Iris pigment epithelial cell (primary cell): ENCODE results near the gene ABCG2.
A peak's percentile ranks its signal among the peaks of the same experiment; 100 is the strongest.

Experiments used
- DNase-seq: peaks from one replicate; pipeline ENCODE4 v3.0.0-alpha.2; 2011; ENCODE audit warnings: low read depth

The ABCG2 gene

GRCh38 chr4:88158489-88159228 is at the start of gene ABCG2:
TSS of gene ABCG2 (minus strand) at chr4:88158639. CDS start at chr4:88139995, 18,644 bp downstream.
- no peak for DNase-seq

- no peak for DNase-seq
These were observed 49.7 kb upstream of the ABCG2 start for GRCh38 chr4:88208156-88208555.

- DNase-seq = no peak
These were observed 48.7 kb upstream of the ABCG2 start for GRCh38 chr4:88207171-88207570.

- no peak for DNase-seq
These were observed 46.4 kb upstream of the ABCG2 start for GRCh38 chr4:88204882-88205281.

- DNase-seq = no peak
These were observed 44.0 kb upstream of the ABCG2 start for GRCh38 chr4:88202443-88202842.

GRCh38 chr4:88200186-88200585 is 41.7 kb upstream of the ABCG2 start:
- no peak for DNase-seq

GRCh38 chr4:88196523-88197185 is 38.2 kb upstream of the ABCG2 start:
- DNase-seq = no peak

- no peak for DNase-seq
These were observed 37.5 kb upstream of the ABCG2 start for GRCh38 chr4:88196013-88196365.

GRCh38 chr4:88195328-88196012 is 37.0 kb upstream of the ABCG2 start:
- DNase-seq = no peak

GRCh38 chr4:88191404-88191803 is 33.0 kb upstream of the ABCG2 start:
- DNase-seq = no peak

GRCh38 chr4:88189881-88190585 is 31.6 kb upstream of the ABCG2 start:
- no peak for DNase-seq

GRCh38 chr4:88189418-88189738 is 30.9 kb upstream of the ABCG2 start:
- DNase-seq = no peak

GRCh38 chr4:88188738-88189417 is 30.4 kb upstream of the ABCG2 start:
- no peak for DNase-seq

- DNase-seq = no peak
These were observed 29.3 kb upstream of the ABCG2 start for GRCh38 chr4:88187766-88188165.

GRCh38 chr4:88185906-88186305 is 27.5 kb upstream of the ABCG2 start:
- peak; percentile 52 for DNase-seq

- no peak for DNase-seq
These were observed 20.8 kb upstream of the ABCG2 start for GRCh38 chr4:88179261-88179660.

GRCh38 chr4:88178626-88179231 is 20.3 kb upstream of the ABCG2 start:
- DNase-seq = no peak

- DNase-seq = peak; percentile 90
These were observed 19.7 kb upstream of the ABCG2 start for GRCh38 chr4:88177983-88178625.

GRCh38 chr4:88172987-88173386 is 14.5 kb upstream of the ABCG2 start:
- no peak for DNase-seq

GRCh38 chr4:88171206-88171605 is 12.8 kb upstream of the ABCG2 start:
- no peak for DNase-seq

- DNase-seq = no peak
These were observed 10.9 kb upstream of the ABCG2 start for GRCh38 chr4:88169298-88169697.
